Chondrocyte (in vitro differentiated cells): ENCODE data around the gene ADAP1. TPM values are rescaled to one million over a fixed set of nuclear protein-coding genes. Genes with fewer than 3 reads are reported as not detected.

ENCODE experiments used
- DNase-seq: peaks from one replicate; pipeline ENCODE4 v3.0.0; 2021; ENCODE audit warnings: mixed read lengths, low spot score
- H3K27ac Mint-ChIP-seq: one replicate; pipeline ENCODE4 v1.8.0; 2021; ENCODE audit warnings: mild to moderate bottlenecking, moderate library complexity, mixed read lengths; ENCODE audit not compliant: unreplicated experiment
- H3K27me3 Mint-ChIP-seq: 2 replicates; pipeline ENCODE4 v1.8.0; 2021; ENCODE audit warnings: low read depth, mixed read lengths
- H3K36me3 Mint-ChIP-seq: 2 replicates; pipeline ENCODE4 v1.8.0; 2021; ENCODE audit warnings: low read depth, mixed read lengths
- H3K4me1 Mint-ChIP-seq: 2 replicates; pipeline ENCODE4 v1.8.0; 2021; ENCODE audit warnings: low read depth, mild to moderate bottlenecking, mixed read lengths
- H3K4me3 Mint-ChIP-seq: one replicate; pipeline ENCODE4 v1.8.0; 2021; ENCODE audit warnings: mild to moderate bottlenecking, moderate library complexity, mixed read lengths; ENCODE audit not compliant: unreplicated experiment
- H3K9me3 Mint-ChIP-seq: 2 replicates; pipeline ENCODE4 v1.8.0; 2021; ENCODE audit warnings: low read depth, mixed read lengths
- total RNA-seq: library from RNA; stranded (reverse); gene quantifications from 3 replicates; pipeline ENCODE4 v1.2.1, GENCODE V29; 2021
- TF ChIP-seq, protein P1 (sequence below): fragments of 200-600 bp; sonication (generic); IDR thresholded peaks from 2 replicates; pipeline ENCODE4 v1.5.0; 2021; ENCODE audit warnings: antibody characterized with exemption, mild to moderate bottlenecking, moderate library complexity

The ADAP1 gene
- total RNA-seq, 1 donor from 2014 or later = 6.7 TPM

DNA sequence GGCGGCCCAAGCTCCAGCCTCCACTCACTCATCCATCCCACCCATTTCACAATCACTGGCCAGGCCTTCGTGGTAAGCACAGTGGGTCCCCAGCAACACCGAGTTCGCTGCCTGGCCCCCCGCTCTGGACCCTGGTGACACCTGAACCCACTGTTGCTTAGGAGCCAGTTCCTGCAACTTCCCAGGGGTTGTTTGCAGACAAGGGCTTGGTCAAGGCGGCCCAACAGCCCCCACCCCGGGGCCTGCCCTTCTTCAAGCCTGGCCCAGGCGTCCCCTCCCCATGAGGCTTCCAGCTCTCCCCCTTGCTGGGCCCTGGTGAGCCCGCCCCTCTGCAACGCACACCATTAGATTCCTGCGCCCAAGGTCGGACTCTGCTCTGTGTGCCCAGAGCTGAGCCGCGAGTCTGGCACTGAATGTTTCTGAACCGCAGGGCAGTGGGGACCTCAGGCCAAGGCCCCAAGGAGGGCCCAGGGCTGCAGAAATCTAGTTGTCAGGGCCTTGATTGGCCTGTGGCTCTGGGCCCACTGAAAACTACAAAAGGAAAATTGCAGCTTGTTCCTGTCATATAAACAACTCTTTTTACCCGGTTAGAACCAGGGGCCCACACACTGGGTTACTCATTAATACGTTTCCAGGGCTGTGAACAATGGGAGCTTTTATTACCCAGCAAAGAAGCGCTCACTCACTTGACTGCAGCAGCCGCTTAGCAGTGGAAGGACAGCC lies 23.0 kb upstream of the ADAP1 start:
- TF ChIP-seq, protein P1, sequence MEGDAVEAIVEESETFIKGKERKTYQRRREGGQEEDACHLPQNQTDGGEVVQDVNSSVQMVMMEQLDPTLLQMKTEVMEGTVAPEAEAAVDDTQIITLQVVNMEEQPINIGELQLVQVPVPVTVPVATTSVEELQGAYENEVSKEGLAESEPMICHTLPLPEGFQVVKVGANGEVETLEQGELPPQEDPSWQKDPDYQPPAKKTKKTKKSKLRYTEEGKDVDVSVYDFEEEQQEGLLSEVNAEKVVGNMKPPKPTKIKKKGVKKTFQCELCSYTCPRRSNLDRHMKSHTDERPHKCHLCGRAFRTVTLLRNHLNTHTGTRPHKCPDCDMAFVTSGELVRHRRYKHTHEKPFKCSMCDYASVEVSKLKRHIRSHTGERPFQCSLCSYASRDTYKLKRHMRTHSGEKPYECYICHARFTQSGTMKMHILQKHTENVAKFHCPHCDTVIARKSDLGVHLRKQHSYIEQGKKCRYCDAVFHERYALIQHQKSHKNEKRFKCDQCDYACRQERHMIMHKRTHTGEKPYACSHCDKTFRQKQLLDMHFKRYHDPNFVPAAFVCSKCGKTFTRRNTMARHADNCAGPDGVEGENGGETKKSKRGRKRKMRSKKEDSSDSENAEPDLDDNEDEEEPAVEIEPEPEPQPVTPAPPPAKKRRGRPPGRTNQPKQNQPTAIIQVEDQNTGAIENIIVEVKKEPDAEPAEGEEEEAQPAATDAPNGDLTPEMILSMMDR = no peak
- Mint-ChIP-seq H3K4me3 (no peak overlapping the region), H3K27me3 (no peaks in the 10 kb centered on the region), H3K9me3 (no peaks in the 10 kb centered on the region), H3K27ac (no peak overlapping the region), H3K36me3 (no peaks in the 10 kb centered on the region), H3K4me1 (peaks cover 13% of the 10 kb centered on the region)
- DNase-seq = no peak

DNA sequence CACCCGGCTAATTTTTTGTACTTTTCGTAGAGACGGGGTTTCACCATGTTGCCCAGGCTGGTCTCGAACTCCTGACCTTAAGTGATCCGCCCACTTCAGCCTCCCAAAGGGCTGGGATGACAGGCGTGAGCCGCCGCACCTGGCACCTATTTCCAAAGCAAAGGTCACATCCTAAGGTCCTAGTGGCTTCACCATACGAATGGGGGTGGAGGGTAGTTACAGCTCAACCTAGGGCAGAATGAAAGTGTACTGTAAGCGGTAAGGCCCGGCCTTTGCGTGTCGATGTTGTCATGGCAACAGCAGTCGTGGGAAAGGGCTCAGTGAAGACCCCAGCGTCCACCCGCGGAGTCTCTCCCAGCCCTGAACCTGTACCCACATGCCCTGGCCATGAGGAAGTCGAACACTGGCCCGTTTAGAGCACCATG lies 22.4 kb upstream of the ADAP1 start:
- Mint-ChIP-seq H3K9me3 (no peaks in the 10 kb centered on the region), H3K27ac (no peak overlapping the region), H3K36me3 (peaks cover 3% of the 10 kb centered on the region), H3K4me1 (peaks cover 13% of the 10 kb centered on the region), H3K4me3 (no peak overlapping the region), H3K27me3 (no peaks in the 10 kb centered on the region)
- TF ChIP-seq, protein P1 = no peak
- no peak for DNase-seq

DNA sequence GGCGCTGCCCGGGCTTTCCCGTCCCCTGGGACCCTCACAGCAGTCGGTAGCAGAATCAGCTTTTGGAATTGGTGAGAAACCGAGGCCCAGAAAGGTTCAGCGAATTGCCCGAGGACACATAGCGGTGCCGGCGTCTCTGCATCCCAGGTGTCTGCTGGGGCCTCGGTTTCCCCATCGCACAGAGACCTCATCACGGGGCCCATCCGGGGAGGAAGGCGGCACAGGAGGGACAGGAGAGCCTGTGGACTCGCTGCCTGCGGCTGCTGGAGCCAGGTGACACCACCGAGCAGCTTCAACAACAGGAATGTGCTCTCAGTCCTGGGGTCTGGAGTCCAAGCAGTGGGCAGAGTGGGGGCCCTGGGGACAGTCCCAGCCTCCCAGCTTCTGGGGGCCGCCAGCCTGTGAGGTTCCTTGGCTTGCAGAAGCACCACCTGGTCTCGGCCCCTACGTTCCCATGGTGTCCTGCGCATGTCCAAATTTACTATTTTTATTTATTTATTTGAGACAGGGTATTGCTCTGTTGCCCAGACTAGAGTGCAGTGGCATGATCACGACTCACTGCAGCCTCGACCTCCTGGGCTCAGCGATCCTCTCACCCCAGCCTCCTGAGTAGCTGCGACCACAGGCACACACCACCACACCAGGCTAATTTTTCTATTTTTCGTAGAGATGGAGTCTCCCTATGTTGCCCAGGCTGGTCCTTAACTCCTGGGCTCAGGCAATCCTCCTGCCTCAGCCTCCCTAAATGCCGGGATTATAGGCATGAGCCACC lies 21.4 kb upstream of the ADAP1 start:
- H3K27me3 Mint-ChIP-seq = no peaks in the 10 kb centered on the region
- TF ChIP-seq, protein P1 = no peak
- H3K36me3 Mint-ChIP-seq = peaks cover 9% of the 10 kb centered on the region
- peak overlapping the region; percentile 27 for H3K27ac Mint-ChIP-seq
- peak overlapping the region; percentile 90 for H3K4me3 Mint-ChIP-seq
- peaks cover 13% of the 10 kb centered on the region for H3K4me1 Mint-ChIP-seq
- H3K9me3 Mint-ChIP-seq = no peaks in the 10 kb centered on the region
- DNase-seq = no peak

DNA sequence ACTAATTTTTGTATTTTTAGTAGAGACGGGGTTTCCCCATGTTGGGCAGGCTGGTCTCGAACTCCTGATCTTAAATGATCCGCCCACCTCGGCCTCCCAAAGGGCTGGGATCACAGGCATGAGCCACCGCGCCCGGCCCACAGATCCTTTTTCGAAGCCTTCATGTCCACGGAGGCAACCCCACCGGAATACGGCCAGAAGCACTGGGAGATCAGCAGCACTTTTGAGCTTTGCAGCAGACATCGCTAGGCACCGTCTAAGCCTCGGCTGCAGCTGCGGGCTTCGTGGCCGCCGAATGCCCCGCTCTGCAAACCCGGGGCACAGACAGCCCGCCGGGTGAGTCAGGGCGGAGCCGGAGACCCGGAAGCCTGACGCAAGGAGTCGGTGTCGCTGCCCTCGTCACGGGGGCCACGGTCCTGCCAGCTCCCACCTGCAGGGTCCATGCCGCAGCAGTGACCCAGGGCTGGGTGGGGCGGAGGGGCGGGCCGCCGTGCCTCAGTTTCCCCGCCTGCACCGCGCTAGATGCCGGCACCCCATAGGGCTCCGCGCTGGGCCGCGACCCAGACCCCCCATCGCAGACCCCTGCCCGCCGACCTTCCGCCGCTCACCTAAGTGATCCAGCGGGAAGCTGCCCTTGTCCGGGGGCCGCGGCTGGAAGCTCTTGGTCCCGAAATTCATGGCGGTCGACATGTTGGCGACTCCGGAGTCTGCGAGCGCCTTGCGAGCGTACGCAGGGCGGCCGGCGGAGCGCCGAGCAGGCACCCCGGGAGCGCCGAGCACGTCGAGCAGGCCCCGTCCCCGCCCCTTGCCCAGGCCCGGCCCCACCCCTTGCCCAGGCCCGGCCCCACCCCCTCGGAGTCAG lies 20.6 kb upstream of the ADAP1 start, which contains the start of gene COX19:
Gene COX19, minus strand, starts transcription at position 730 of the 862 bp plus-strand sequence. Its CDS starts 40 bp downstream, at position 690.
- Mint-ChIP-seq H3K4me1 (peaks cover 13% of the 10 kb centered on the region), H3K27ac (peak within 1 kb of the TSS; percentile 94), H3K36me3 (peaks cover 10% of the 10 kb centered on the region), H3K9me3 (no peaks in the 10 kb centered on the region), H3K4me3 (peak within 1 kb of the TSS; percentile 90), H3K27me3 (no peaks in the 10 kb centered on the region)
- DNase-seq = no peak
- TF ChIP-seq, protein P1 = peak; percentile 13

DNA sequence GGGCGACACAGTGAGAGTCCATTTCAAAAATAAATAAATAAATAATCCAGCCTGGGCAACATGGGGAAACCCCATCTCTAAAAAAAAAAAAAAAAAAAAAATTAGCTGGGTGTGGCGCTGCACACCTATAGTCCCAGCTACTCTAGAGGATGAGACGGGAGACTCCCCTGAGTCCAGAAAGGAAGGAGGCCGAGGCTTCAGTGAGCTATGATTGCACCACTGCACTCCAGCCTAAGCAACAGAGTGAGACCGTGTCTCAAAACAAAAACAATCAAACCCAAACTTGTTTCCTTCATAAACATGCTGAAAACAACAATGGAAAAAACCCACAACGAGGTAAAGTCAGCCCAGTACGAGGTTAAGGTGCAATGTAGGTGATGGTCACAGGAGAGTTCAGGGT lies 19.7 kb upstream of the ADAP1 start:
- H3K27ac Mint-ChIP-seq = peak overlapping the region; percentile 94
- no peaks in the 10 kb centered on the region for H3K27me3 Mint-ChIP-seq
- H3K36me3 Mint-ChIP-seq = peaks cover 10% of the 10 kb centered on the region
- DNase-seq = no peak
- H3K4me3 Mint-ChIP-seq = peak overlapping the region; percentile 90
- no peaks in the 10 kb centered on the region for H3K9me3 Mint-ChIP-seq
- H3K4me1 Mint-ChIP-seq = peaks cover 13% of the 10 kb centered on the region
- TF ChIP-seq, protein P1 = no peak
